HepG2 (cell line): Measurements from ENCODE around the gene MAN1A1. TPM values are rescaled to one million over a fixed set of nuclear protein-coding genes. Genes with fewer than 3 reads are reported as not detected.

ENCODE experiments used
- ATAC-seq: fragments of 200-7000 bp; cut with Tn5 transposase; 3 replicates; pipeline ENCODE4 v1.9.1; 2020; ENCODE audit warnings: mild to moderate bottlenecking, moderate library complexity
- BruUV-seq: library from RNA; stranded (reverse); fragments of 400-500 nt; replicated peaks from 2 replicates; lab custom pipeline; 2021; lab: Mats Ljungman, UMichigan
- CTCF ChIA-PET: fragments of 300-600 bp; formaldehyde crosslinking; extraction: SDS; loops from one replicate; lab custom pipeline; 2021; ENCODE audit warnings: low total read pairs, inconsistent platforms, low intra/inter-chr PET ratio; lab: Yijun Ruan, JAX
- POLR2A ChIA-PET: fragments of 350-600 bp; sonication (Branson Sonifier 250); formaldehyde crosslinking; loops from one replicate; lab custom pipeline; 2020; ENCODE audit warnings: antibody characterized with exemption, inconsistent platforms; lab: Yijun Ruan, JAX
- DNase-seq: peaks from one replicate; pipeline ENCODE4 v3.0.0-alpha.2; 2015; ENCODE audit warnings: low spot score
- FAIRE-seq: peaks from 3 replicates; lab custom pipeline; 2011; peaks lifted over from hg19 to GRCh38; lab: Jason Lieb, UNC
- H2AFZ ChIP-seq: one replicate; pipeline ENCODE4 v1.6.1; 2011; ENCODE audit warnings: low read length, inconsistent platforms
- H3K27ac ChIP-seq: fragments of 300-600 bp; 3 replicates; pipeline ENCODE4 v1.8.0; 2011; ENCODE audit warnings: mixed run types, mild to moderate bottlenecking, mixed read lengths, low read length, inconsistent platforms; ENCODE audit not compliant: insufficient read depth; ENCODE audit errors: extremely low read length
- H3K27me3 ChIP-seq, 2 experiments: fragments of 200-600 bp in 1 of 2; 2 replicates in 1 of 2; 3 replicates in 1 of 2; pipeline versions ENCODE4 v1.6.0 to v1.8.0; 2011; ENCODE audit warnings: low read length in 2 of 2, mild to moderate bottlenecking in 2 of 2, moderate library complexity in 2 of 2, inconsistent platforms in 1 of 2; ENCODE audit not compliant: insufficient read depth in 2 of 2, control insufficient read depth in 1 of 2
- H3K36me3 ChIP-seq, 2 experiments: fragments of 200-600 bp in 1 of 2; replicated peaks in 1 of 2; 2 replicates in 1 of 2; 3 replicates in 1 of 2; pipeline versions ENCODE4 v1.5.1 to v1.8.0; 2011; ENCODE audit warnings: low read length in 2 of 2, inconsistent platforms in 1 of 2; ENCODE audit not compliant: insufficient read depth in 2 of 2, control insufficient read depth in 1 of 2
- H3K4me1 ChIP-seq: 2 replicates; pipeline ENCODE4 v1.5.1; 2012; ENCODE audit warnings: low read length, inconsistent platforms; ENCODE audit not compliant: insufficient read depth
- H3K4me2 ChIP-seq: 2 replicates; pipeline ENCODE4 v1.6.0; 2011; ENCODE audit warnings: low read depth, low read length, inconsistent platforms
- H3K4me3 ChIP-seq, 3 experiments: fragments of 200-600 bp in 1 of 3; sonication (generic), shearing (Covaris generic) in 1 of 3; replicated peaks in 1 of 3; 2 replicates each; pipeline ENCODE4 v1.5.1; 2011 to 2016; ENCODE audit warnings: low read length in 3 of 3, inconsistent platforms in 2 of 3, low read depth in 2 of 3, mild to moderate bottlenecking in 2 of 3, control low read depth in 1 of 3, mixed read lengths in 1 of 3; ENCODE audit not compliant: insufficient read depth in 1 of 3
- H3K79me2 ChIP-seq: one replicate; pipeline ENCODE4 v1.6.1; 2011; ENCODE audit warnings: low read length, inconsistent platforms; ENCODE audit not compliant: insufficient read depth
- H3K9ac ChIP-seq: 2 replicates; pipeline ENCODE4 v1.6.0; 2011; ENCODE audit warnings: mild to moderate bottlenecking, low read depth, low read length, inconsistent platforms; ENCODE audit not compliant: insufficient read depth
- H3K9me3 ChIP-seq: 2 replicates; pipeline ENCODE4 v1.5.1; 2012; ENCODE audit warnings: mild to moderate bottlenecking, low read length
- H4K20me1 ChIP-seq: 2 replicates; pipeline ENCODE4 v1.6.0; 2011; ENCODE audit warnings: inconsistent platforms, mild to moderate bottlenecking, low read length, moderate library complexity; ENCODE audit not compliant: insufficient read depth
- GATAD2A ChIP-seq: IDR thresholded peaks from 2 replicates; pipeline ENCODE4 v1.6.1; 2016
- HOXA5 ChIP-seq: sonication (generic); formaldehyde crosslinking; IDR thresholded peaks from 2 replicates; pipeline ENCODE4 v1.4.0; 2020; ENCODE audit warnings: missing genetic modification reagents
- LCORL ChIP-seq, 2 experiments: fragments of 450-650 bp in 1 of 2; sonication (generic) in 1 of 2; formaldehyde crosslinking in 1 of 2; IDR thresholded peaks; 2 replicates each; pipeline versions ENCODE4 v1.5.0 to v1.6.1; 2017 to 2020; ENCODE audit warnings: antibody characterized with exemption in 1 of 2, missing genetic modification reagents in 1 of 2
- NFKB2 ChIP-seq: sonication (generic); formaldehyde crosslinking; IDR thresholded peaks from 2 replicates; pipeline ENCODE4 v1.4.0; 2020; ENCODE audit warnings: missing genetic modification reagents, borderline replicate concordance
- NKX3-1 ChIP-seq: sonication (generic); formaldehyde crosslinking; IDR thresholded peaks from 2 replicates; pipeline ENCODE4 v1.5.0; 2020; ENCODE audit warnings: missing genetic modification reagents
- RAD21 ChIP-seq: fragments of 450-650 bp; formaldehyde crosslinking; IDR thresholded peaks from 2 replicates; pipeline ENCODE4 v1.5.0; 2020; ENCODE audit warnings: mild to moderate bottlenecking
- RBM39 ChIP-seq: fragments of 200-400 bp; formaldehyde crosslinking; IDR thresholded peaks from one replicate; pipeline ENCODE4 v1.6.1; 2018; ENCODE audit warnings: antibody characterized with exemption, mild to moderate bottlenecking, low read depth, low read length; ENCODE audit not compliant: poor library complexity, severe bottlenecking
- SMAD3 ChIP-seq: sonication (generic); formaldehyde crosslinking; IDR thresholded peaks from 2 replicates; pipeline ENCODE4 v1.4.0; 2020; ENCODE audit warnings: missing genetic modification reagents
- ZBTB1 ChIP-seq: sonication (generic); formaldehyde crosslinking; IDR thresholded peaks from 2 replicates; pipeline ENCODE4 v1.4.0; 2020; ENCODE audit warnings: missing genetic modification reagents, borderline replicate concordance
- ZHX2 ChIP-seq, 2 experiments: sonication (generic) in 1 of 2; formaldehyde crosslinking in 1 of 2; IDR thresholded peaks; 2 replicates each; pipeline versions ENCODE4 v1.6.1 to v1.9.0; 2014 to 2022; ENCODE audit warnings: antibody characterized with exemption in 1 of 2, borderline replicate concordance in 1 of 2, inconsistent platforms in 1 of 2, low read depth in 1 of 2, missing genetic modification reagents in 1 of 2
- ZKSCAN8 ChIP-seq: IDR thresholded peaks from 2 replicates; pipeline ENCODE4 v1.6.1; 2016; ENCODE audit warnings: borderline replicate concordance, missing genetic modification reagents, missing compliant biosample characterization
- ZMYM4 ChIP-seq: sonication (generic); formaldehyde crosslinking; IDR thresholded peaks from 2 replicates; pipeline ENCODE4 v1.8.1; 2023; ENCODE audit warnings: mild to moderate bottlenecking, missing genetic modification reagents
- ZNF136 ChIP-seq: sonication (generic); formaldehyde crosslinking; IDR thresholded peaks from 2 replicates; pipeline ENCODE4 v1.8.1; 2022; ENCODE audit warnings: low read depth, mild to moderate bottlenecking, moderate library complexity, missing genetic modification reagents
- ZNF180 ChIP-seq: sonication (generic); formaldehyde crosslinking; IDR thresholded peaks from 2 replicates; pipeline ENCODE4 v1.4.0; 2020; ENCODE audit warnings: low read depth, missing genetic modification reagents, borderline replicate concordance
- ZNF337 ChIP-seq: sonication (generic); formaldehyde crosslinking; IDR thresholded peaks from 2 replicates; pipeline ENCODE4 v1.5.1; 2020; ENCODE audit warnings: missing genetic modification reagents, low read depth, mild to moderate bottlenecking, borderline replicate concordance
- ZNF615 ChIP-seq: sonication (generic); formaldehyde crosslinking; IDR thresholded peaks from 2 replicates; pipeline ENCODE4 v1.5.0; 2020; ENCODE audit warnings: mild to moderate bottlenecking, missing genetic modification reagents, borderline replicate concordance
- ZNF749 ChIP-seq: sonication (generic); formaldehyde crosslinking; IDR thresholded peaks from 2 replicates; pipeline ENCODE4 v1.8.0; 2022; ENCODE audit warnings: mild to moderate bottlenecking, missing genetic modification reagents, moderate library complexity, borderline replicate concordance
- WGBS: methylation state at CpG from one replicate; pipeline ENCODE4 v1.1.6; 2017; ENCODE audit warnings: low lambda C conversion rate; 5-methylcytosine and 5-hydroxymethylcytosine counted together
- in situ Hi-C: cut with HindIII; loops from 2 replicates; pipeline ENCODE4 v1.10.0; 2017; ENCODE audit warnings: low pct_unique_long_range_greater_than_20kb; ENCODE audit not compliant: extremely low pct_ligation_motif_present
- intact Hi-C: fragments of 100-400 bp; cut with micrococcal nuclease; formaldehyde crosslinking; loops from one replicate; pipeline ENCODE4 v1.10.0; 2022; ENCODE audit not compliant: unreplicated experiment
- polyA plus RNA-seq, 8 experiments: library from polyadenylated mRNA; depleted of rRNA in 3 of 8; stranded (reverse) in 7 of 8; unstranded in 1 of 8; fragments of >200 nt; fragmentation: Illumina TruSeq in 4 of 8; extraction: Trizol in 4 of 8; gene quantifications; 2 replicates each; pipeline versions ENCODE4 v1.2.1 to v1.2.3, GENCODE V29; 2011 to 2016; ENCODE audit warnings: low read depth in 4 of 8, missing spikeins in 1 of 8, mixed read lengths in 1 of 8; ENCODE audit not compliant: insufficient read depth in 1 of 8
- total RNA-seq, 5 experiments: library from RNA; depleted of rRNA; stranded (reverse); fragments of >200 nt; fragmentation: Illumina TruSeq; extraction: Trizol; gene quantifications; 2 replicates each; pipeline ENCODE4 v1.2.3, GENCODE V29; 2016; ENCODE audit warnings: low read depth in 1 of 5

Gene MAN1A1
- total and polyA plus RNA-seq, 2 of the 13 experiments (the other 11 are each of a cell fraction or from before 2014, with no cell fraction given) = 156 to 236 TPM

GRCh38 chr6:119148825-119149525 is 200.6 kb downstream of the MAN1A1 start:
- TF ChIP-seq ZMYM4 (CRISPR knock-in tag) = 0 out of 2 replicates have a peak, but pooled peaks have one; percentile 29
- peak; percentile 12; the same call in 1 of the 2 replicates for TF ChIP-seq ZKSCAN8 (CRISPR knock-in tag)
- 0 out of 2 replicates have a peak, but pooled peaks have one; percentile 5 for TF ChIP-seq HOXA5
- TF ChIP-seq ZNF136 (CRISPR knock-in tag) = no peak
- no peak for TF ChIP-seq RBM39
- 0 out of 2 replicates have a peak, but pooled peaks have one; percentile 13 for TF ChIP-seq ZNF615 (CRISPR knock-in tag)
- TF ChIP-seq LCORL (IDR thresholded peaks at IDR 0.05) = no peak
- peak; percentile 57; the same call in 1 of the 2 replicates for TF ChIP-seq LCORL (CRISPR knock-in tag; IDR thresholded peaks at IDR 0.05)
- no peak for TF ChIP-seq ZNF180 (CRISPR knock-in tag)
- TF ChIP-seq RAD21 (CRISPR knock-in tag) = peak; percentile 6; the same call in 1 of the 2 replicates
- TF ChIP-seq NFKB2 (CRISPR knock-in tag) = no peak
- no peak for TF ChIP-seq ZNF749 (CRISPR knock-in tag)
- TF ChIP-seq NKX3-1 (CRISPR knock-in tag) = 0 out of 2 replicates have a peak, but pooled peaks have one; percentile 23
- TF ChIP-seq ZNF337 (CRISPR knock-in tag) = 0 out of 2 replicates have a peak, but pooled peaks have one; percentile 8
- TF ChIP-seq SMAD3 (CRISPR knock-in tag) = peak; percentile 6; the same call in 1 of the 2 replicates
- TF ChIP-seq ZHX2 (IDR thresholded peaks at IDR 0.05; ENCODE audit: low read depth) = no peak
- 0 out of 2 replicates have a peak, but pooled peaks have one; percentile 10 for TF ChIP-seq ZHX2 (CRISPR knock-in tag; IDR thresholded peaks at IDR 0.05; ENCODE audit: borderline replicate concordance)
- 0 out of 2 replicates have a peak, but pooled peaks have one; percentile 6 for TF ChIP-seq GATAD2A (CRISPR knock-in tag)
- TF ChIP-seq ZBTB1 (CRISPR knock-in tag) = no peak
- TF ChIP-seq, all 625 proteins: peak for 11
- no peak for DNase-seq

More at GRCh38 chr6:119148825-119149525, 200.6 kb downstream of the MAN1A1 start:
- no peak overlapping the region for H3K27ac ChIP-seq
- no peak overlapping the region for H2AFZ ChIP-seq
- CTCF ChIA-PET = interaction anchor here (2.8 kb wide), 1 partner anchor 19 kb away, joined by 11 read pairs; no protein-coding TSS in a partner anchor
- H3K27me3 ChIP-seq = no peaks in the 10 kb centered on the region
- in situ Hi-C loops (loop anchor here (5.0 to 25.0 kb wide), 3 partner anchors 198 to 838 kb away; partner anchors contain the start of gene MAN1A1), intact Hi-C loops (loop anchor here (1.0 to 2.0 kb wide), 2 partner anchors 198 to 593 kb away; no protein-coding TSS in a partner anchor)
- no peak overlapping the region for H3K4me2 ChIP-seq
- H4K20me1 ChIP-seq = no peaks in the 10 kb centered on the region
- H3K4me3 ChIP-seq = no peak overlapping the region
- no TSS peak for BruUV-seq
- POLR2A ChIA-PET = interaction anchor here (0.7 to 4.1 kb wide), 4 partner anchors 23 to 199 kb away, joined by 3 to 19 read pairs (median 10); no protein-coding TSS in a partner anchor
- WGBS = 93% methylated on average over 9 of the region's 9 CpGs
- no peaks in the 10 kb centered on the region for H3K9me3 ChIP-seq
- ATAC-seq (no peak; the same call in 2 of the 3 replicates), FAIRE-seq (no peak)
- H3K79me2 ChIP-seq = no peaks in the 10 kb centered on the region
- H3K9ac ChIP-seq = no peak overlapping the region
- no peaks in the 10 kb centered on the region for H3K36me3 ChIP-seq
- peaks cover 48% of the 10 kb centered on the region for H3K4me1 ChIP-seq
